Activated CD4-positive, alpha-beta T cell treated with anti-CD3 and anti-CD28 coated beads, Interleukin-2, amount 50 U/mL, for 1 hour (primary cell): ENCODE data around the gene RPL28.

Source experiments
- DNase-seq: peaks from one replicate; pipeline ENCODE4 v3.0.0-alpha.2; 2020

RPL28 gene

GRCh38 chr19:55385724-55386492 lies at the start of gene RPL28:
TSS of gene RPL28 (plus strand) at chr19:55385932. CDS start at chr19:55386358, 426 bp downstream.
- peak; percentile 98 for DNase-seq

GRCh38 chr19:55336101-55336500 lies 49.6 kb upstream of the RPL28 start:
- DNase-seq = no peak

- DNase-seq = peak; percentile 100
Measured at GRCh38 chr19:55339105-55339888, 46.4 kb upstream of the RPL28 start, which contains the start of gene KMT5C. TSS of gene KMT5C (plus strand) at chr19:55339876. CDS start at chr19:55341937, 2,061 bp downstream.

- DNase-seq = no peak
Measured at GRCh38 chr19:55339889-55340783, 45.6 kb upstream of the RPL28 start.

- no peak for DNase-seq
Measured at GRCh38 chr19:55340784-55341147, 45.0 kb upstream of the RPL28 start.

- DNase-seq = peak; percentile 37
Measured at GRCh38 chr19:55341171-55341588, 44.6 kb upstream of the RPL28 start.

GRCh38 chr19:55341595-55342531 lies 43.9 kb upstream of the RPL28 start:
- no peak for DNase-seq

- no peak for DNase-seq
Measured at GRCh38 chr19:55344444-55344843, 41.3 kb upstream of the RPL28 start.

GRCh38 chr19:55345101-55345817 lies 40.5 kb upstream of the RPL28 start:
- no peak for DNase-seq

- DNase-seq = no peak
Measured at GRCh38 chr19:55345818-55346724, 39.7 kb upstream of the RPL28 start.

GRCh38 chr19:55346725-55347441 lies 38.8 kb upstream of the RPL28 start:
- no peak for DNase-seq

GRCh38 chr19:55347442-55348009 lies 38.2 kb upstream of the RPL28 start:
- DNase-seq = no peak

- DNase-seq = no peak
Measured at GRCh38 chr19:55348317-55349034, 37.3 kb upstream of the RPL28 start.

- no peak for DNase-seq
Measured at GRCh38 chr19:55350620-55351315, 35.0 kb upstream of the RPL28 start.

GRCh38 chr19:55352040-55352439 lies 33.7 kb upstream of the RPL28 start:
- no peak for DNase-seq

- DNase-seq = no peak
Measured at GRCh38 chr19:55352549-55353145, 33.1 kb upstream of the RPL28 start.

GRCh38 chr19:55353356-55353802 lies 32.4 kb upstream of the RPL28 start:
- no peak for DNase-seq
